ENCODE results near the gene PNLIPRP2. TPM values are rescaled to one million over a fixed set of nuclear protein-coding genes. Genes with fewer than 3 reads are reported as not detected.

Gene PNLIPRP2
- total and polyA plus RNA-seq, 2 of the 4 experiments (the other 2 are of a cell fraction) = not detected

GRCh38 chr10:116610443-116611152, 10.2 kb upstream of the PNLIPRP2 start:
- BruUV-seq (replicated peaks) = no TSS peak
- Histone ChIP-seq H2AFZ (replicated peaks; ENCODE audit: low read length, poor library complexity) (no peak overlapping the region), H4K20me1 (ENCODE audit: insufficient read depth, low read length) (no peaks in the 10 kb centered on the region), H4K5ac (ENCODE audit: low read depth, low read length) (no peak overlapping the region), H3K23ac (ENCODE audit: low read depth, low read length) (no peak overlapping the region), H3K4me2 (ENCODE audit: low read depth, low read length) (no peak overlapping the region), H3K4me3 (ENCODE audit: insufficient read depth, low read depth, low read length) (no peak overlapping the region), H4K91ac (ENCODE audit: insufficient read depth, low read depth, low read length) (no peak overlapping the region), H3K9me1 (ENCODE audit: insufficient read depth, low read length) (no peaks in the 10 kb centered on the region), H3K79me1 (ENCODE audit: low read depth in 1 of 2, low read length in 2 of 2) (no peaks in the 10 kb centered on the region), H3K27me3 (ENCODE audit: control insufficient read depth, insufficient read depth, low read length) (peaks cover 6% of the 10 kb centered on the region; the same call in 1 of the 2 replicates), H2BK5ac (ENCODE audit: low read depth, low read length, poor library complexity, severe bottlenecking) (no peak overlapping the region), H3K27ac (ENCODE audit: insufficient read depth, low read length) (no peak overlapping the region), H2BK120ac (ENCODE audit: low read depth, low read length) (no peak overlapping the region), H2AK5ac (ENCODE audit: low read depth, low read length) (no peak overlapping the region), H3K4me1 (ENCODE audit: control insufficient read depth, insufficient read depth, low read length) (no peaks in the 10 kb centered on the region; the same call in 1 of the 2 replicates), H3K4ac (ENCODE audit: low read depth, low read length) (no peak overlapping the region), H3K56ac (ENCODE audit: extremely low read depth, insufficient read depth, low read length) (no peak overlapping the region), H2BK15ac (ENCODE audit: low read depth, low read length) (no peak overlapping the region), H3K9ac (ENCODE audit: low read depth, low read length) (no peak overlapping the region), H3K18ac (ENCODE audit: low read depth, low read length) (no peak overlapping the region), H3K36me3 (ENCODE audit: control insufficient read depth, insufficient read depth, low read length) (no peaks in the 10 kb centered on the region), H2BK20ac (ENCODE audit: low read depth, low read length) (no peak overlapping the region), H3K9me3 (ENCODE audit: control insufficient read depth, insufficient read depth, low read length) (no peaks in the 10 kb centered on the region), H4K8ac (ENCODE audit: low read depth in 2 of 2, low read length in 2 of 2) (no peak overlapping the region), H2AK9ac (replicated peaks; ENCODE audit: low read depth, low read length, poor library complexity) (no peak overlapping the region), H3K14ac (replicated peaks; ENCODE audit: low read depth, low read length) (no peak overlapping the region)
- TF ChIP-seq RCOR1 (IDR thresholded peaks at IDR 0.05; ENCODE audit: insufficient replicate concordance, low read length) (no peak), MXI1 (IDR thresholded peaks at IDR 0.05; ENCODE audit: borderline replicate concordance, low read depth, low read length) (no peak), USF2 (IDR thresholded peaks at IDR 0.05; ENCODE audit: low read depth, low read length) (no peak), BHLHE40 (IDR thresholded peaks at IDR 0.05; ENCODE audit: low read depth, low read length) (no peak), RAD21 (IDR thresholded peaks at IDR 0.05; ENCODE audit: low read length) (no peak), SMC3 (IDR thresholded peaks at IDR 0.05; ENCODE audit: low read depth, low read length) (no peak), RFX5 (IDR thresholded peaks at IDR 0.05; ENCODE audit: low read depth, low read length) (no peak), CTCF (conservative IDR thresholded peaks at IDR 0.05; ENCODE audit: low read depth, low read length) (no peak), CHD1 (IDR thresholded peaks at IDR 0.05; ENCODE audit: low read depth, low read length) (no peak), FOS (IDR thresholded peaks at IDR 0.05; ENCODE audit: low read depth, low read length) (no peak), POLR2A (IDR thresholded peaks at IDR 0.05; ENCODE audit: low read depth, low read length) (no peak), MAFK (IDR thresholded peaks at IDR 0.05; ENCODE audit: low read depth, low read length) (no peak), CEBPB (IDR thresholded peaks at IDR 0.05; ENCODE audit: low read depth, low read length) (no peak), MAZ (IDR thresholded peaks at IDR 0.05; ENCODE audit: borderline replicate concordance, low read depth, low read length) (no peak), NFE2L2 (IDR thresholded peaks at IDR 0.05; ENCODE audit: low read depth, low read length) (no peak)
- TF ChIP-seq, protein P1, sequence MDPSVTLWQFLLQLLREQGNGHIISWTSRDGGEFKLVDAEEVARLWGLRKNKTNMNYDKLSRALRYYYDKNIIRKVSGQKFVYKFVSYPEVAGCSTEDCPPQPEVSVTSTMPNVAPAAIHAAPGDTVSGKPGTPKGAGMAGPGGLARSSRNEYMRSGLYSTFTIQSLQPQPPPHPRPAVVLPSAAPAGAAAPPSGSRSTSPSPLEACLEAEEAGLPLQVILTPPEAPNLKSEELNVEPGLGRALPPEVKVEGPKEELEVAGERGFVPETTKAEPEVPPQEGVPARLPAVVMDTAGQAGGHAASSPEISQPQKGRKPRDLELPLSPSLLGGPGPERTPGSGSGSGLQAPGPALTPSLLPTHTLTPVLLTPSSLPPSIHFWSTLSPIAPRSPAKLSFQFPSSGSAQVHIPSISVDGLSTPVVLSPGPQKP (IDR thresholded peaks at IDR 0.05; ENCODE audit: borderline replicate concordance, low read depth, low read length) = no peak
- ChIA-PET CTCF (no interaction called here), POLR2A (ENCODE audit: unreplicated experiment) (no interaction called here)
- ATAC-seq (ENCODE audit: low read depth) (no peak), DNase-seq (no peak)
- WGBS, 2 experiments (ENCODE audit: extremely low coverage in 2 of 2, insufficient read length in 1 of 2) = no CpG with 5 or more reads among the region's 13 CpGs
- intact Hi-C loops (cut with micrococcal nuclease) = no loop called here
- in situ Hi-C loops (cut with MboI; ENCODE audit: low sequenced_read_pairs) = no loop called here
- dilution Hi-C loops (cut with HindIII; ENCODE audit: low sequenced_read_pairs, unreplicated experiment) = no loop called here

Data from IMR-90 (cell line).